HepG2 (cell line): ENCODE measurements around the gene HYPK. TPM values are rescaled to one million over a fixed set of nuclear protein-coding genes. Genes with fewer than 3 reads are reported as not detected.
A peak's percentile ranks its signal among the peaks of the same experiment; 100 is the strongest.

Experiments
- ATAC-seq: fragments of 200-7000 bp; cut with Tn5 transposase; 3 replicates; pipeline ENCODE4 v1.9.1; 2020; ENCODE audit warnings: mild to moderate bottlenecking, moderate library complexity
- BruUV-seq: library from RNA; stranded (reverse); fragments of 400-500 nt; replicated peaks from 2 replicates; lab custom pipeline; 2021; lab: Mats Ljungman, UMichigan
- CTCF ChIA-PET: fragments of 300-600 bp; formaldehyde crosslinking; extraction: SDS; loops from one replicate; lab custom pipeline; 2021; ENCODE audit warnings: low total read pairs, inconsistent platforms, low intra/inter-chr PET ratio; lab: Yijun Ruan, JAX
- POLR2A ChIA-PET: fragments of 350-600 bp; sonication (Branson Sonifier 250); formaldehyde crosslinking; loops from one replicate; lab custom pipeline; 2020; ENCODE audit warnings: antibody characterized with exemption, inconsistent platforms; lab: Yijun Ruan, JAX
- DNase-seq: peaks from one replicate; pipeline ENCODE4 v3.0.0-alpha.2; 2015; ENCODE audit warnings: low spot score
- FAIRE-seq: peaks from 3 replicates; lab custom pipeline; 2011; peaks lifted over from hg19 to GRCh38; lab: Jason Lieb, UNC
- H2AFZ ChIP-seq: one replicate; pipeline ENCODE4 v1.6.1; 2011; ENCODE audit warnings: low read length, inconsistent platforms
- H3K27ac ChIP-seq: fragments of 300-600 bp; 3 replicates; pipeline ENCODE4 v1.8.0; 2011; ENCODE audit warnings: mixed run types, mild to moderate bottlenecking, mixed read lengths, low read length, inconsistent platforms; ENCODE audit not compliant: insufficient read depth; ENCODE audit errors: extremely low read length
- H3K27me3 ChIP-seq, 2 experiments: fragments of 200-600 bp in 1 of 2; 2 replicates in 1 of 2; 3 replicates in 1 of 2; pipeline versions ENCODE4 v1.6.0 to v1.8.0; 2011; ENCODE audit warnings: low read length in 2 of 2, mild to moderate bottlenecking in 2 of 2, moderate library complexity in 2 of 2, inconsistent platforms in 1 of 2; ENCODE audit not compliant: insufficient read depth in 2 of 2, control insufficient read depth in 1 of 2
- H3K36me3 ChIP-seq, 2 experiments: fragments of 200-600 bp in 1 of 2; replicated peaks in 1 of 2; 2 replicates in 1 of 2; 3 replicates in 1 of 2; pipeline versions ENCODE4 v1.5.1 to v1.8.0; 2011; ENCODE audit warnings: low read length in 2 of 2, inconsistent platforms in 1 of 2; ENCODE audit not compliant: insufficient read depth in 2 of 2, control insufficient read depth in 1 of 2
- H3K4me1 ChIP-seq: 2 replicates; pipeline ENCODE4 v1.5.1; 2012; ENCODE audit warnings: low read length, inconsistent platforms; ENCODE audit not compliant: insufficient read depth
- H3K4me2 ChIP-seq: 2 replicates; pipeline ENCODE4 v1.6.0; 2011; ENCODE audit warnings: low read depth, low read length, inconsistent platforms
- H3K4me3 ChIP-seq, 3 experiments: fragments of 200-600 bp in 1 of 3; sonication (generic), shearing (Covaris generic) in 1 of 3; replicated peaks in 1 of 3; 2 replicates each; pipeline ENCODE4 v1.5.1; 2011 to 2016; ENCODE audit warnings: low read length in 3 of 3, inconsistent platforms in 2 of 3, low read depth in 2 of 3, mild to moderate bottlenecking in 2 of 3, control low read depth in 1 of 3, mixed read lengths in 1 of 3; ENCODE audit not compliant: insufficient read depth in 1 of 3
- H3K79me2 ChIP-seq: one replicate; pipeline ENCODE4 v1.6.1; 2011; ENCODE audit warnings: low read length, inconsistent platforms; ENCODE audit not compliant: insufficient read depth
- H3K9ac ChIP-seq: 2 replicates; pipeline ENCODE4 v1.6.0; 2011; ENCODE audit warnings: mild to moderate bottlenecking, low read depth, low read length, inconsistent platforms; ENCODE audit not compliant: insufficient read depth
- H3K9me3 ChIP-seq: 2 replicates; pipeline ENCODE4 v1.5.1; 2012; ENCODE audit warnings: mild to moderate bottlenecking, low read length
- H4K20me1 ChIP-seq: 2 replicates; pipeline ENCODE4 v1.6.0; 2011; ENCODE audit warnings: inconsistent platforms, mild to moderate bottlenecking, low read length, moderate library complexity; ENCODE audit not compliant: insufficient read depth
- MAFF ChIP-seq: IDR thresholded peaks from 2 replicates; pipeline ENCODE4 v1.6.1; 2011; ENCODE audit warnings: low read depth, low read length, improper control_type of control experiment
- MAFK ChIP-seq, 2 experiments: IDR thresholded peaks in 1 of 2; conservative IDR thresholded peaks in 1 of 2; 2 replicates each; pipeline ENCODE4 v1.6.1; 2011; ENCODE audit warnings: improper control_type of control experiment in 2 of 2, low read length in 2 of 2
- ZBTB40 ChIP-seq, 2 experiments: fragments of 450-650 bp in 1 of 2; sonication (generic) in 1 of 2; formaldehyde crosslinking in 1 of 2; IDR thresholded peaks; 2 replicates each; pipeline versions ENCODE4 v1.6.1 to v1.8.0; 2016 to 2022; ENCODE audit warnings: antibody characterized with exemption in 1 of 2, mild to moderate bottlenecking in 1 of 2, missing genetic modification reagents in 1 of 2
- WGBS: methylation state at CpG from one replicate; pipeline ENCODE4 v1.1.6; 2017; ENCODE audit warnings: low lambda C conversion rate; 5-methylcytosine and 5-hydroxymethylcytosine counted together
- in situ Hi-C: cut with HindIII; loops from 2 replicates; pipeline ENCODE4 v1.10.0; 2017; ENCODE audit warnings: low pct_unique_long_range_greater_than_20kb; ENCODE audit not compliant: extremely low pct_ligation_motif_present
- intact Hi-C: fragments of 100-400 bp; cut with micrococcal nuclease; formaldehyde crosslinking; loops from one replicate; pipeline ENCODE4 v1.10.0; 2022; ENCODE audit not compliant: unreplicated experiment
- polyA plus RNA-seq, 8 experiments: library from polyadenylated mRNA; depleted of rRNA in 3 of 8; stranded (reverse) in 7 of 8; unstranded in 1 of 8; fragments of >200 nt; fragmentation: Illumina TruSeq in 4 of 8; extraction: Trizol in 4 of 8; gene quantifications; 2 replicates each; pipeline versions ENCODE4 v1.2.1 to v1.2.3, GENCODE V29; 2011 to 2016; ENCODE audit warnings: low read depth in 4 of 8, missing spikeins in 1 of 8, mixed read lengths in 1 of 8; ENCODE audit not compliant: insufficient read depth in 1 of 8
- total RNA-seq, 5 experiments: library from RNA; depleted of rRNA; stranded (reverse); fragments of >200 nt; fragmentation: Illumina TruSeq; extraction: Trizol; gene quantifications; 2 replicates each; pipeline ENCODE4 v1.2.3, GENCODE V29; 2016; ENCODE audit warnings: low read depth in 1 of 5
- TF ChIP-seq, protein P1 (sequence below): sonication (generic); formaldehyde crosslinking; IDR thresholded peaks from 2 replicates; pipeline ENCODE4 v1.4.0; 2020; ENCODE audit warnings: low read depth, mild to moderate bottlenecking, missing genetic modification reagents

The HYPK gene
- total and polyA plus RNA-seq, 2 of the 13 experiments (the other 11 are each of a cell fraction or from before 2014, with no cell fraction given): 13.5 to 16.5 TPM

GRCh38 chr15:43762824-43763223 is 37.6 kb upstream of the HYPK start:
- peaks cover 12 to 79% of the 10 kb centered on the region in 2 experiments; a peak in 4 of 5 replicates for H3K36me3 ChIP-seq
- H3K4me3 ChIP-seq: no peak overlapping the region
- no peaks in the 10 kb centered on the region for H3K4me1 ChIP-seq
- H4K20me1 ChIP-seq: 0 out of 2 replicates have a peak, but pooled peaks cover 2% of the 10 kb centered on the region
- WGBS: 96% methylated on average over 6 of the region's 6 CpGs
- H3K9me3 ChIP-seq: no peaks in the 10 kb centered on the region
- H3K9ac ChIP-seq: no peak overlapping the region
- ChIA-PET POLR2A (no interaction called here), CTCF (no interaction called here)
- TF ChIP-seq MAFK (conservative IDR thresholded peaks at IDR 0.05 in 1 of 2, IDR thresholded peaks at IDR 0.05 in 1 of 2; ENCODE audit: low read length in 2 of 2): peak; percentile 32 to 65; a peak in 2 of 4 replicates
- TF ChIP-seq, protein P1, sequence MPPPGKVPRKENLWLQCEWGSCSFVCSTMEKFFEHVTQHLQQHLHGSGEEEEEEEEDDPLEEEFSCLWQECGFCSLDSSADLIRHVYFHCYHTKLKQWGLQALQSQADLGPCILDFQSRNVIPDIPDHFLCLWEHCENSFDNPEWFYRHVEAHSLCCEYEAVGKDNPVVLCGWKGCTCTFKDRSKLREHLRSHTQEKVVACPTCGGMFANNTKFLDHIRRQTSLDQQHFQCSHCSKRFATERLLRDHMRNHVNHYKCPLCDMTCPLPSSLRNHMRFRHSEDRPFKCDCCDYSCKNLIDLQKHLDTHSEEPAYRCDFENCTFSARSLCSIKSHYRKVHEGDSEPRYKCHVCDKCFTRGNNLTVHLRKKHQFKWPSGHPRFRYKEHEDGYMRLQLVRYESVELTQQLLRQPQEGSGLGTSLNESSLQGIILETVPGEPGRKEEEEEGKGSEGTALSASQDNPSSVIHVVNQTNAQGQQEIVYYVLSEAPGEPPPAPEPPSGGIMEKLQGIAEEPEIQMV (CRISPR knock-in tag): no peak
- TF ChIP-seq MAFF: 0 out of 2 replicates have a peak, but pooled peaks have one; percentile 6
- TF ChIP-seq ZBTB40 (IDR thresholded peaks at IDR 0.05): no peak
- TF ChIP-seq ZBTB40 (CRISPR knock-in tag; IDR thresholded peaks at IDR 0.05): no peak
- ATAC-seq (no peak), DNase-seq (no peak), FAIRE-seq (no peak)
- in situ Hi-C loops (loop anchor here (25.0 kb wide), 1 partner anchor 326 kb away; no protein-coding TSS in a partner anchor), intact Hi-C loops (no loop called here)
- H2AFZ ChIP-seq: no peak overlapping the region
- no TSS peak for BruUV-seq
- no peak overlapping the region for H3K27ac ChIP-seq
- H3K27me3 ChIP-seq: no peaks in the 10 kb centered on the region
- no peak overlapping the region for H3K4me2 ChIP-seq
- peaks cover 1% of the 10 kb centered on the region for H3K79me2 ChIP-seq
